ENCODE results near the gene OR9Q1.

Gene OR9Q1

GRCh38 chr11:58193391-58193790 lies 169.7 kb downstream of the OR9Q1 start:
- no peaks in the 10 kb centered on the region for H3K9me3 ChIP-seq (ENCODE audit: control insufficient read depth, insufficient read depth, low read depth, low read length)
- TF ChIP-seq ZNF292 (tag by site-specific recombination; IDR thresholded peaks at IDR 0.05; ENCODE audit: borderline replicate concordance, low read depth) (no peak), ZSCAN30 (tag by site-specific recombination; IDR thresholded peaks at IDR 0.05) (no peak), ZNF449 (tag by site-specific recombination; IDR thresholded peaks at IDR 0.05) (no peak), ZNF677 (tag by site-specific recombination; IDR thresholded peaks at IDR 0.05) (no peak), SETDB1 (IDR thresholded peaks at IDR 0.05; ENCODE audit: insufficient read length, low read length) (no peak), KLF10 (tag by site-specific recombination; IDR thresholded peaks at IDR 0.05) (no peak), ZNF16 (tag by site-specific recombination; IDR thresholded peaks at IDR 0.05; ENCODE audit: low read depth) (no peak), ZSCAN4 (tag by site-specific recombination; IDR thresholded peaks at IDR 0.05) (no peak), KLF7 (tag by site-specific recombination; IDR thresholded peaks at IDR 0.05; ENCODE audit: borderline replicate concordance) (no peak), ZBTB44 (tag by site-specific recombination; IDR thresholded peaks at IDR 0.05) (no peak), SP3 (tag by site-specific recombination; IDR thresholded peaks at IDR 0.05) (no peak), ZBTB7A (tag by site-specific recombination; IDR thresholded peaks at IDR 0.05; ENCODE audit: low read depth) (no peak), ZNF747 (tag by site-specific recombination; IDR thresholded peaks at IDR 0.05) (no peak)
- TF ChIP-seq, protein P1, sequence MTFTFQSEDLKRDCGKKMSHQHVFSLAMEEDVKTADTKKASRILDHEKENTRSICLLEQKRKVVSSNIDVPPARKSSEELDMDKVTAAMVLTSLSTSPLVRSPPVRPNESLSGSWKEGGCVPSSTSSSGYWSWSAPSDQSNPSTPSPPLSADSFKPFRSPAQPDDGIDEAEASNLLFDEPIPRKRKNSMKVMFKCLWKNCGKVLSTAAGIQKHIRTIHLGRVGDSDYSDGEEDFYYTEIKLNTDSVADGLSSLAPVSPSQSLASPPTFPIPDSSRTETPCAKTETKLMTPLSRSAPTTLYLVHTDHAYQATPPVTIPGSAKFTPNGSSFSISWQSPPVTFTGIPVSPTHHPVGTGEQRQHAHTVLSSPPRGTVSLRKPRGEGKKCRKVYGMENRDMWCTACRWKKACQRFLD (tag by site-specific recombination; IDR thresholded peaks at IDR 0.05): no peak
- TF ChIP-seq, protein P2, sequence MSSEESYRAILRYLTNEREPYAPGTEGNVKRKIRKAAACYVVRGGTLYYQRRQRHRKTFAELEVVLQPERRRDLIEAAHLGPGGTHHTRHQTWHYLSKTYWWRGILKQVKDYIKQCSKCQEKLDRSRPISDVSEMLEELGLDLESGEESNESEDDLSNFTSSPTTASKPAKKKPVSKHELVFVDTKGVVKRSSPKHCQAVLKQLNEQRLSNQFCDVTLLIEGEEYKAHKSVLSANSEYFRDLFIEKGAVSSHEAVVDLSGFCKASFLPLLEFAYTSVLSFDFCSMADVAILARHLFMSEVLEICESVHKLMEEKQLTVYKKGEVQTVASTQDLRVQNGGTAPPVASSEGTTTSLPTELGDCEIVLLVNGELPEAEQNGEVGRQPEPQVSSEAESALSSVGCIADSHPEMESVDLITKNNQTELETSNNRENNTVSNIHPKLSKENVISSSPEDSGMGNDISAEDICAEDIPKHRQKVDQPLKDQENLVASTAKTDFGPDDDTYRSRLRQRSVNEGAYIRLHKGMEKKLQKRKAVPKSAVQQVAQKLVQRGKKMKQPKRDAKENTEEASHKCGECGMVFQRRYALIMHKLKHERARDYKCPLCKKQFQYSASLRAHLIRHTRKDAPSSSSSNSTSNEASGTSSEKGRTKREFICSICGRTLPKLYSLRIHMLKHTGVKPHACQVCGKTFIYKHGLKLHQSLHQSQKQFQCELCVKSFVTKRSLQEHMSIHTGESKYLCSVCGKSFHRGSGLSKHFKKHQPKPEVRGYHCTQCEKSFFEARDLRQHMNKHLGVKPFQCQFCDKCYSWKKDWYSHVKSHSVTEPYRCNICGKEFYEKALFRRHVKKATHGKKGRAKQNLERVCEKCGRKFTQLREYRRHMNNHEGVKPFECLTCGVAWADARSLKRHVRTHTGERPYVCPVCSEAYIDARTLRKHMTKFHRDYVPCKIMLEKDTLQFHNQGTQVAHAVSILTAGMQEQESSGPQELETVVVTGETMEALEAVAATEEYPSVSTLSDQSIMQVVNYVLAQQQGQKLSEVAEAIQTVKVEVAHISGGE (tag by site-specific recombination; conservative IDR thresholded peaks at IDR 0.05; ENCODE audit: low read depth): no peak
- ChIA-PET POLR2A (no interaction called here), CTCF (no interaction called here)
- no peak overlapping the region for H3K4me3 ChIP-seq (ENCODE audit: low read depth, low read length)
- H3K27ac ChIP-seq (ENCODE audit: extremely low read depth, low read depth, low read length): no peak overlapping the region
- H3K36me3 ChIP-seq (ENCODE audit: control insufficient read depth in 2 of 2, insufficient read depth in 1 of 2, low read length in 2 of 2): no peaks in the 10 kb centered on the region
- no peaks in the 10 kb centered on the region for H3K4me1 ChIP-seq (ENCODE audit: control insufficient read depth, insufficient read depth, low read length)

GRCh38 chr11:58195939-58196338 lies 172.3 kb downstream of the OR9Q1 start:
- no peak overlapping the region for H3K27ac ChIP-seq (ENCODE audit: extremely low read depth, low read depth, low read length)
- no peaks in the 10 kb centered on the region for H3K36me3 ChIP-seq (ENCODE audit: control insufficient read depth in 2 of 2, insufficient read depth in 1 of 2, low read length in 2 of 2)
- H3K9me3 ChIP-seq (ENCODE audit: control insufficient read depth, insufficient read depth, low read depth, low read length): no peaks in the 10 kb centered on the region
- no peak for TF ChIP-seq ZNF610 (tag by site-specific recombination; IDR thresholded peaks at IDR 0.05; ENCODE audit: borderline replicate concordance)
- TF ChIP-seq ZNF157 (tag by site-specific recombination; IDR thresholded peaks at IDR 0.05): no peak
- TF ChIP-seq, protein P1 (tag by site-specific recombination; IDR thresholded peaks at IDR 0.05): no peak
- TF ChIP-seq GLI2 (tag by site-specific recombination; IDR thresholded peaks at IDR 0.05; ENCODE audit: borderline replicate concordance, low read depth): no peak
- no peak overlapping the region for H3K4me3 ChIP-seq (ENCODE audit: low read depth, low read length)
- no peaks in the 10 kb centered on the region for H3K4me1 ChIP-seq (ENCODE audit: control insufficient read depth, insufficient read depth, low read length)
- CTCF ChIA-PET: interaction anchor here (0.6 kb wide), 1 partner anchor 1736 kb away, joined by 3 read pairs; no protein-coding TSS in a partner anchor
- POLR2A ChIA-PET: no interaction called here
